GM08714 (cell line): ENCODE data around the gene THBS3.
"Not testable (repeated sequence)": the region's sequence is repeated elsewhere in the genome, so short reads cannot be mapped to it uniquely, and the experiment has no call there.

Experiments used
- H3K4me3 ChIP-seq: fragments of 200-500 bp; sonication (Bioruptor generic); 2 replicates; pipeline ENCODE4 v1.5.1; 2014; ENCODE audit warnings: mild to moderate bottlenecking, low read length, inconsistent platforms
- ZNF274 ChIP-seq: IDR thresholded peaks from 2 replicates; pipeline ENCODE4 v1.6.1; 2012; ENCODE audit warnings: mild to moderate bottlenecking, low read depth, low read length

The THBS3 gene

DNA sequence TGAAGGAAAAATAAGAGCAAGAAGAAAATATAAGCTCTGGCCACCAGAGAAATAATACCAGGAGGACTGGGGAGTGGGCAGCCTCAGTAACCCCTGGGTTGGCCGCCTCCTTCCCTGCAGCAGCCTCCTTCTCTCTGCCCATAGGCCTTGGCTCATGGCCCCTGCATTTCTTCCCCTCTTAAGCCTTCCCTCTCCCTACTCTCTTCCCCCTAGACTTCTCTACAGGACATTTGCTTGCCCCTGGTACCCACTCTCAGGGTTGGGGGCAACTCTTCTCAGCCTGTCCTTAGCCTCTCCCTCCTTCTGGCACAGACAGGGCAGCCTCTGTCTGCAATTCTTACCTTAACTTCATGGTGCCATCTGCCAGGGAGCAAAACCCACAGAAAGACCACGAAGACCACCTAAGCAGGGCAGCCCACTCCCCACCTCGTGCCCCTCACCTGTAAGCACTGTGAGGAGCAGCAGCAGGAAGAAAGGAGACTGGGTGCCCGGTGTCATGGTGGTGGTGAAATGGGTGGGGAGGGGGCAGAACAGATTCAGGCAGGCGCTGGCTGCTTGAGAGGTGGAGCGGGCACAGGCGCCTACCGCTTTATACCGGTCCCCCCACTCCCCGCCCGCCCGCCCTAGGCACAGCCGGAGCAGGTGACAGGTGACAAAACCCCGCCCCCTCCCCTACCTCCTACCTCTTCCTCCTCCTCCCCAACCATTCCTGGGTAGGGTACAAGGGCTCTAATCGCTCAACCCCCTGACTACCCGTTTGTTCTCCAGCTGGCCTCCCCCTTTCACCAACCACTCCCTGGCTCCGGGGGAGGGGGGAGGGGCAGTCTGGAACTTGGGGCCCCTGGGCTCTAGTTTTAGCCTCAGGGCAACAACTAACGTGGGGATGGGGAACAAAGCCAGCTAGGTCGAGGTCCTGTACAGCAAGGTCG lies 15.1 kb downstream of the THBS3 start:
- TF ChIP-seq ZNF274: no peak

DNA sequence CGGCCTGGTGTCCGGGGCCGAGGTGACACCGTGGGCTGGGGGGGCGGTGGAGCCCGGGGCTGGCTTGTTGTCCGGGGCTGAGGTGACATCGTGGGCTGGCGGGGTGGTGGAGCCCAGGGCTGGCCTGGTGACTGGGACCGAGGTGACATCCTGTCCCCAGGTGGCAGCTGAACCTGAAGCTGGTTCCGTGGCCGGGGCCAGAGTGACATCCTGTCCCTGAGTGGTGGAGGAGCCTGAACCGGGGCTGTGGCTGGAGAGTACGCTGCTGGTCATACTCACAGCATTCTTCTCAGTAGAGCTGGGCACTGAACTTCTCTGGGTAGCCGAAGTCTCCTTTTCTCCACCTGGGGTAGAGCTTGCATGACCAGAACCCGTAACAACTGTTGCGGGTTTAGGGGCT lies 15.8 kb downstream of the THBS3 start:
- H3K4me3 ChIP-seq: no peak overlapping the region
- no peak for TF ChIP-seq ZNF274

More for the DNA sequence above, 15.1 kb downstream of the THBS3 start:
- no peak overlapping the region; the same call in 1 of the 2 replicates for H3K4me3 ChIP-seq

DNA sequence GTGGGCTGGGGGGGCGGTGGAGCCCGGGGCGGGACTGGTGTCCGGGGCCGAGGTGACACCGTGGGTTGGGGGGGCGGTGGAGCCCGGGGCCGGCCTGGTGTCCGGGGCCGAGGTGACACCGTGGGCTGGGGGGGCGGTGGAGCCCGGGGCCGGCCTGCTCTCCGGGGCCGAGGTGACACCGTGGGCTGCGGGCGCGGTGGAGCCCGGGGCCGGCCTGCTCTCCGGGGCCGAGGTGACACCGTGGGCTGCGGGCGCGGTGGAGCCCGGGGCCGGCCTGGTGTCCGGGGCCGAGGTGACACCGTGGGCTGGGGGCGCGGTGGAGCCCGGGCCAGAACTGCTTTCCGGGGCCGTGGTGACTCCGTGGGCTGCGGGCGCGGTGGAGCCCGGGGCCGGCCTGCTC lies 17.8 kb downstream of the THBS3 start:
- not testable (repeated sequence) for H3K4me3 ChIP-seq

DNA sequence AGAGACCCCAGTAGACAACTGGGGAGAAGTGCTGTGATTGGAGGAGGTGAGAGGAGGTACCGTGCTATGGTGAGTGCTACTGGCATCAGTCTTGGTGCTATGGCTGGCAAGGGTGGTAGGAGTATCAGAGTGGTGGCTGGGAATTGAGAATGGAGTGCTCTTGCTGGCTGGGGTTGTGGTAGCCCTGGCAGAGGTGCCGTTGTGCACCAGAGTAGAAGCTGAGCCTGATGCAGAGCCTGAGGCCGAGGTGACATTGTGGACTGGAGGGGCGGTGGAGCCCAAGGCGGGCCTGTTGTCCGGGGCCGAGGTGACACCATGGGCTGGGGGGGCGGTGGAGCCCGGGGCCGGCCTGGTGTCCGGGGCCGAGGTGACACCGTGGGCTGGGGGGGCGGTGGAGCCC lies 19.4 kb downstream of the THBS3 start:
- H3K4me3 ChIP-seq: no peak overlapping the region
- no peak for TF ChIP-seq ZNF274

DNA sequence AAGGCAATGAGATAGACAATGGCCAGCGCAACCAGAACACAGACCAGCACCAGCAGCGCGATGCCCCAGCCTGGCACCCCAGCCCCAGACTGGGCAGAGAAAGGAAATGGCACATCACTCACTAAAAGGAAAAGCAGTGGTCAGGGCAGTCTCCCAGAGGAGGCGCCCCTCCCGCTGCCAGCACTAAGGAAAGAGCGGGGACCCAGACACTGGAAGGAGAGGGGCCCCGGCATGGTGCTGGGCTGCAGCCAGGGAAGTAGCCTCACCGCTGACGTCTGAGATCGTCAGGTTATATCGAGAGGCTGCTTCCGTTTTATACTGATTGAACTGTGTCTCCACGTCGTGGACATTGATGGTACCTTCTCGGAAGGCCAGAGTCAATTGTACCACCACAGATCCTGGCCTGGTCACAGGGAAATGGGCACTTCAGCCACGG lies 20.2 kb downstream of the THBS3 start:
- TF ChIP-seq ZNF274: no peak
- no peak overlapping the region for H3K4me3 ChIP-seq

DNA sequence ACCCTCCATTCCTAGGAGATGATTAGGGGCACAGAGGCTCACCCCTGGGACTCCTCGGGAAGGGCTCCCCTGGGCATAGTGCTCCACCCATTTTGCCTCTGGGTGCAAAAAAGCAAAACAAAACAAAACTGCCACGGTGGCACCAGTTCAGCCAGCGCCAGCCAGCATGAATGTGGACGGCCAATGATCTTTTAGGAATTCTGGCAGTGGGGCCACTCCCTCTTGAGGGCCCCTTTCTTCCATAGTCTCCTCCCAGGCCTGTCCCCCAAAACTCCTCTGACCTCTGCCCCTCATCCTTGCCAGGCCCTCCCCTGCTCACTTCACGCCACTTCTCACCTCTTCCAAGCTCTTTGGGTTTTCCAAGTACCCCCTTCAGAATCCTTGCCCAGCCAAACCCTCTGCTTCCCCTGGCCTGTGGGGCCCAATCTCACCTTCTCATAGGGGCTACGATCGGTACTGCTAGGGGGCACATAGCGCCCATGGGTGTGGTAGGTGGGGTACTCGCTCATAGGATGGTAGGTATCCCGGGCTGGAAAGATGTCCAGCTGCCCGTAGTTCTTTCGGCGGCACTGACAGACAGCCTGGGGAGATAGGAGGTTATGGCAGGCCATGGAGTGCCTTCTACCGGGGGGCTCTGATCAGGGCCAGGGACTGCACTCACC lies 20.8 kb downstream of the THBS3 start:
- no peak for TF ChIP-seq ZNF274
- H3K4me3 ChIP-seq: no peak overlapping the region

DNA sequence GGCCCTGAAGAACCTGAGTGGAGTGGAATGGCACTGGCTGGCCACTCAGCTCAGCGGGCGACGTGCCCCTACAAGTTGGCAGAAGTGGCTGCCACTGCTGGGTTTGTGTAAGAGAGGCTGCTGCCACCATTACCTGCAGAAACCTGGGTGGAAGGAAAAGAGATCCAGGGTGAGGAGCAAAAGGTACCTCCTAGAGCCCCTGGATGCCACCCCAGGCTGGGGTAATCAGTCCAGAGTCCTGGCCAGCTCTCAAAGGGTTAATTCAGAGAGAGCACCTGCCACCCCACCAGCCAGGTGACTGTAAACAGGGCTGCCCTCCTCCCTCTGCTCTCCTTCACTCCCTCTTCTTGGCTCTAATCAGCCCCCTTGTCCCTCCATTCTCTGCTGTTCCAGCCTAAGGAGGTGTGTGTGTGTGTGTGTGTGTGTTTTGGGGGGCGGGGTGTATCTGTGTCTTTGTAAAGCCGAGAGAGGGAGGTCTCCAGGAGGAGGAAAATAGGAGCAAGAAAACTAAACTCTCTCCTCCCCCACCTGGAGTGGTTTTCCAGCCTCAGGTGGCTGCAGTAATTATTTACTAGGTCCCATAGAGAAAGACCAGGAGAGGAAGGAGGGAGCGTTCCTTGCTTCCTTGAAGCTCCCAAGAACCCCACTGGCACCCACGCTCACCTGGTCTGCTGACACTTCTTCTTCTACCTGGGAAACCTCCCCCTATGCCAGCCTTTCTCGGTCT lies 21.5 kb downstream of the THBS3 start:
- no peak overlapping the region for H3K4me3 ChIP-seq
- TF ChIP-seq ZNF274: no peak

DNA sequence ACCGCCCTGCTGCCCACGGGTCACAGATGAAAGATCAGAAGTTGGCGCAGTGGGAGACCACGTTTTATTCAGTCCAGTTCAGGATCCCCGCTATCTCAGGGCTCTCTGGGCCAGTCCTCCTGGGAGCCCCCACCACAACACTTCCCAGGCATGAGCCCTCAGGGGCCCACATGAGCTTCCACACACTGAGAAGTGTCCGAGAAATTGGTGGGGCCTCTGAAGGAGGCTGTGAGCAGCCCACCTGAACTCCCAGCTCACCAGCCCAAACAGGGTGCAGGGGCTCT lies 22.0 kb downstream of the THBS3 start:
- no peak for TF ChIP-seq ZNF274
- H3K4me3 ChIP-seq: no peak overlapping the region

DNA sequence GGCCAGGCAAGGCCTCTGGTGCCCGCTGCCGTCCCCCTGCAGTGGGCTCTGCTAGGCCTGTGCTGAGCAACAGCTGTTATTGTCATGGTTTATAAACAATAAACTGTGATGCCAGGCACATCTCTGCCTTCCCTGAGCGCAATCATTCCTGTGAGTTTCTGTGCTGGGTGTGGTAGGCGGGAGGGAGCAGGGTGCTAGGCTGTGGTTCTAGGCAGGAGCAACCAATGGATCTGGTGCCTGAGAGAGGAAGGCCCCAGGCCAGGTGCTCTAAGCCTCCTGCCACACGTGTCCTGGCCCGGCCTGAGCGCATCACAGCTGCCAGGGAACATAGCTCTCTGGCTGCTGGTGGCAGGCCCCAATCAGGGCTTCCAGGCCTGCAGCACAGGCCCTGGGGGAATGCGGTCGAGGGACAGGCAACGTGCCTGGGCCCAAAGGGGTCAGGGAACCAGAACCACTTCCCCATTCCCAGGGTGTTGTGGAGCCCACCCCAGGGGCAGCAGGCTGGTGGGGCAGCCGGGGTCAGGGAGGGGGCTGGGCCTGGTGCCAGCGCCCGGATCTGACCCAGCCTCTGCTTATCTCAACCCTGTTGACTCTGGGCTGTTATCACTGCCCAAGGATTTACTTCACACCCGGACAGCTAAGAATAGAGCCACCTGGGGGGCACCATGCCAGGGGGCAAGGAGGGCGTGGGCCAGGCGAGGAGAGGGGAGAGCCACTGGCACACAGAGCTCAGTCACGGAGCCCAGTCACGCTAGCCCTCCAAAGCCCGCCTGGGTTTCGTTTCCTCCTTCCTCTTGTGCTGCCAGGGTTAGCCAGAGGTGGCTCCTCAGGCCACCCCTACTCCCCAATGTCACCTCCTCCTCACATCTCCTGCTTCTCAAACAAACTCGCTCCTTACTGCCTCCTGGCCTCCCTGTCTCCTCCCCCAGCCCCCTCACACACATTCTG lies 22.6 kb downstream of the THBS3 start:
- TF ChIP-seq ZNF274: no peak
- H3K4me3 ChIP-seq: no peak overlapping the region

DNA sequence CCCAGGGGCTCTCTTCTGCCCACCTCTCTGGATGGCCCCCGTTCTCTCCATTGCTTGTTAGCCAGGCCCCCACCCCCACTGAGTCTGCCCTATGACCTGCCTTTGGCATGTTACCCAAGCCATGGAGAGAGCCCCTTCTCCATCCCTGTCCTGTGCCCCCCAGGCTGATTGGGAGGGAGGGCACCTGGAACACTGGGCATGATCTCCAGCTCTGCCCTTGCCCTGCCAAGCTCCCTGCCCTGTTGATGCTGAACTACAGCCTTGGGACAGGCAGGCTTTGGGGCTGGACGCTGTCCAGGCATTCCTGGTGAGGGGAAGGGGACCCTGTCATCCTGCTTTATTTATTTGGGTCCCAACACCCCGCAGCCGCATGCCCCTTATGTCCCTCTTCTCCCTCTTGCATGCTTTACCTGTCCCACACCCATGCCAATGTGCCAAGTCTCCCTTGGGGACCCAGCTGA lies 23.3 kb downstream of the THBS3 start:
- TF ChIP-seq ZNF274: no peak
- no peak overlapping the region for H3K4me3 ChIP-seq

DNA sequence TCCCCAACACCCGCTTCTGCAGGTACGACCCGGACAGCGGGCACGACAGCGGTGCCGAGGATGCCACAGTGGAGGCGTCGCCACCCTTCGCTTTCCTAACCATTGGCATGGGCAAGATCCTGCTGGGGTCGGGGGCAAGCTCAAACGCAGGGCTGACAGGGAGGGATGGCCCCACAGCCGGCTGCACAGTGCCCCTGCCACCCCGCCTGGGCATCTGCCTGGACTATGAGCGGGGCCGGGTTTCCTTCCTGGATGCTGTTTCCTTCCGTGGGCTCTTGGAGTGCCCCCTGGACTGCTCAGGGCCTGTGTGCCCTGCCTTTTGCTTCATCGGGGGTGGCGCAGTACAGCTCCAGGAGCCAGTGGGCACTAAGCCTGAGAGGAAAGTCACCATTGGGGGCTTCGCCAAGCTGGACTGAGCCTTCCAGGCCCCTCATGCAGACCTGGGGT lies 23.9 kb downstream of the THBS3 start:
- no peak overlapping the region for H3K4me3 ChIP-seq
- no peak for TF ChIP-seq ZNF274

DNA sequence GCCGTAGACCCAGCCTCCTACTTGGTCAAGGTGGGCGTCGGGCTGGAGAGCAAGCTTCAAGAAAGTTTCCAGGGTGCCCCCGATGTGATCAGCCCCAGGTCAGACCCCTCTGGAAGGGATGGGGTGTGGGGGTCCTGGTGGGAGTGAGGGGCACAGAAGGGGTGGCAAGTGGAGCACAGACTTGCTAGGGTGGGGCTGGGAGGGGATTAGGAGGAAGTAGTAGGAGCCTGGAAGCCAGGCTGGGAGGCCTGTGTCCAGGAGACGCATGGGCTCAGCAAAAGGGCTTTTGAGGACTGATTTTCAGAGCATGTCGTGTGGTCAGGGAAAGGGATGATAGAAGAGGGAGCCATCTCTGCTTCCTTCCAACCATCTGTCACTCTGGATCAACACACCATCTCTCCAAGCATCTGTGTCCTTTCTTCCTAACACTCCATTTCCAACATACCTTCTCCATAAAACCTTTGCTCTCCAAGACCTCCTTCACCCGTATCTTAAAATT lies 25.6 kb downstream of the THBS3 start:
- no peak for TF ChIP-seq ZNF274
- no peak overlapping the region for H3K4me3 ChIP-seq

DNA sequence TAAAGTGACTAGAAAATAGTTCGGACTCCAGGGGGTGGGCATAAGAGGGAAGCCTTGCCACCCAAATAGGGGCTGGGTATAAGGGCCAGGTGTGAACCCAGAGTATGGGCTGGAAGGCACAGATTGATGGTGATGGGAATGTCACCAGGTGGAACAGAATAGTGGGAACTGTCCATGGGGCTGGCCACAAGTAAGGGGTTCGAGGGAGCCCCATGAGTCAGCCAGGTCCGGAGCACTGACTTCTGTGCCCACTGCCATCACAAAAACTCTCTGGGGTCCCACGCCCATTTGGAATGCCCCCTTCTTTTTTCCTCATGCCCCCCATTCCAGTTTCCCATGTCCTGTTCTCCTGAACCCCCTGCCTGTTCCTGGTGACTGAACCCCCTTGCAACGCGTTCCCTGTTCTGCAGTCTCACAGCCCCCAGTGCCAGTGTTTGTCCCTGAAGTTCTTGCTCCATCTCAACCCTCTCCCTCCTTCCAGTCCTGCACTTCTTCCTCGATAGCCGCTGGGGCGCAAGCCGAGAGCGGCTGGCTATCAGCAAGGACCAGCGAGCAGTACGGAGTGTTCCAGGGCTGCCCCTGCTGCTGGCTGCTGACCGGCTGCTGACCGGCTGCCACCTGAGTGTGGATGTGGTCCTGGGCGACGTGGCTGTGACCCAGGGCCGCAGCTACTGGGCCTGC lies 26.2 kb downstream of the THBS3 start:
- no peak for TF ChIP-seq ZNF274
- H3K4me3 ChIP-seq: no peak overlapping the region
